ENCODE measurements around the gene LRRC26. TPM values are rescaled to one million over a fixed set of nuclear protein-coding genes. Genes with fewer than 3 reads are reported as not detected.

LRRC26 gene
- total RNA-seq, 1 donor: not detected

DNA sequence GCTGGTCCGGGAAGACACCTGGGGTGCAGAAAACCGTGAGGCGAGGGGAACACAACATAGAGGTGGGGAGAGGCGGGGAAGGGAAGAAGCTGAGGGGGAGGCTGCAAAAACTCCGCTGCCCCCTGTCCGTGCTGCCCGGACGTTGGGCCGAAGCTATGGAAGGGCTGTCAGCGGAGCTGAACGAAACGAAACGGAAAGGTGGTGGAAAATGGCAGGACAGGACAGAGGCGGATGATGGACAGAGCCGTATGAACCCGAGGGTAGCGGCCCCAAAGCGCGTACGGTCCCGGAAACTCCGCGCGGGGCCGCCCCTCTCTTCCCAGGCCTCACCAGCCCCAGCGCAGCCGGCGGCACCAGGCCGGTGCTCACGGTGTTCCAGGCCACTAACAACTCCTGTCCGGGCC lies 18.2 kb upstream of the LRRC26 start:
- H3K4me3 ChIP-seq (ENCODE audit: low read depth, low read length): peak overlapping the region; percentile 88
- no peak for TF ChIP-seq CTCF (IDR thresholded peaks at IDR 0.05; ENCODE audit: insufficient read depth, low read depth, low read length)

DNA sequence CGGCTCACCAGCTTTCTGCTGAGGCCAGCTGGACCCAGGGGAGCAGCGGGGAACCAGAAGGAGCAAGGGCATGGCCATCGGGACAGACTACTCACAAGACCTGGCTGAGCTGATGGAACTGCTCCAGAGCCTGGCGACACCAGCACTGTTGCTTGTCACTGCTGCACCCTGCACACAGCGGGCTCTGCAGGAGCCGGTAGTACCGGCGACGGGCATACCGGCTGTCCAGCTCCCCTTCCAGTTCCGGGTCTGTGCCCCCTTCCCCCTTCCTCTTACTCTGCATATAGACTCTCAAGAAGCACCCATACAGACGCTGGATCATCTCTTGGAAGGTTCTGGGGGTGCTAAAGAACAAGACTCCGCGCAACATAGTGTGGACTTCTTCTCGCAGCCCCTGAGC lies 17.5 kb upstream of the LRRC26 start:
- TF ChIP-seq CTCF (IDR thresholded peaks at IDR 0.05; ENCODE audit: insufficient read depth, low read depth, low read length): no peak
- H3K4me3 ChIP-seq (ENCODE audit: low read depth, low read length): peak overlapping the region; percentile 88
- no peak for DNase-seq (ENCODE audit: low read depth)

More for the DNA sequence above, 18.2 kb upstream of the LRRC26 start:
- DNase-seq (ENCODE audit: low read depth): no peak

- TF ChIP-seq CTCF (IDR thresholded peaks at IDR 0.05; ENCODE audit: insufficient read depth, low read depth, low read length): no peak
- no peak overlapping the region for H3K4me3 ChIP-seq (ENCODE audit: low read depth, low read length)
- DNase-seq (ENCODE audit: low read depth): no peak
Measured at GRCh38 chr9:137186385-137186784, 16.5 kb upstream of the LRRC26 start.

- DNase-seq (ENCODE audit: low read depth): no peak
- H3K4me3 ChIP-seq (ENCODE audit: low read depth, low read length): no peak overlapping the region
- TF ChIP-seq CTCF (IDR thresholded peaks at IDR 0.05; ENCODE audit: insufficient read depth, low read depth, low read length): no peak
Measured at GRCh38 chr9:137185921-137186320, 16.1 kb upstream of the LRRC26 start.

- H3K4me3 ChIP-seq (ENCODE audit: low read depth, low read length): no peak overlapping the region
- no peak for DNase-seq (ENCODE audit: low read depth)
- TF ChIP-seq CTCF (IDR thresholded peaks at IDR 0.05; ENCODE audit: insufficient read depth, low read depth, low read length): no peak
Measured at GRCh38 chr9:137184881-137185660, 15.2 kb upstream of the LRRC26 start.

DNA sequence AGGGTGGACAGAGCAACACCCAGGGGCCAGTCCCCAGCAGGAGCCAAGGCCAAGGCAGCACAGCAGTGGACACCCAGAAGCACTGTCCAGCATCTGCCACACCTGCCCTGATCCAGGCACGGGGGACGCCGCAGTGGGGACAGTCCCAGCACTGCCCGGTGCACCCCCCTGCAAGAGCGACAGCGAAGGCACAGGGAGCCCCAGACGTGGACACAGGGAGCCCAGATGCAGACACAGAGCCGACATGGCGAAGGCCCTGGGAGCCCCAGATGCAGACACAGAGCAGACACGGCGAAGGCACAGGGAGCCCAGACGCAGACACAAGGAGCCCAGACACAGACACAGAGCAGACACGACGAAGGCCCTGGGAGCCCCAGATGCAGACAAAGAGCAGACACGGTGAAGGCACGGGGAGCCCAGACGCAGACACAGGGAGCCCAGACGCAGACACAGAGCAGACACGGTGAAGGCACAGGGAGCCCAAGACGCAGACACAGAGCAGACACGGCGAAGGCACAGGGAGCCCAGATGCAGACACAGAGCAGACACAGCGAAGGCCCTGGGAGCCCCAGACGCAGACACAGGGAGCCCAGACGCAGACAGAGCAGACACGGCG lies 14.2 kb upstream of the LRRC26 start:
- no peak for TF ChIP-seq CTCF (IDR thresholded peaks at IDR 0.05; ENCODE audit: insufficient read depth, low read depth, low read length)

More for the DNA sequence above, 14.2 kb upstream of the LRRC26 start:
- no peak overlapping the region for H3K4me3 ChIP-seq (ENCODE audit: low read depth, low read length)
- no peak for DNase-seq (ENCODE audit: low read depth)

Measured in fibroblast of villous mesenchyme (primary cell).